Heart left ventricle (tissue), 16 donors: ENCODE data around the gene RABGGTA. TPM values are rescaled to one million over a fixed set of nuclear protein-coding genes. Genes with fewer than 3 reads are reported as not detected.

Experiments
- ATAC-seq, 4 donors: fragments of 200-7000 bp; cut with Tn5 transposase; one replicate each; pipeline ENCODE4 v1.9.1; 2020 to 2022; ENCODE audit warnings: moderate library complexity in 4 of 4, mild to moderate bottlenecking in 3 of 4, moderate number of reproducible peaks in 1 of 4
- DNase-seq, 5 donors: peaks; one replicate each; pipeline ENCODE4 v3.0.0-alpha.2; 2020
- H3K27ac ChIP-seq, 12 donors: fragments of 200-600 bp; sonication (generic) in 4 of 12; one replicate each; pipeline versions ENCODE4 v1.5.0 to v1.8.0; 2016 to 2022; ENCODE audit warnings: mild to moderate bottlenecking in 2 of 12
- H3K27me3 ChIP-seq, 9 donors: fragments of 200-600 bp; sonication (generic) in 2 of 9; one replicate each; pipeline versions ENCODE4 v1.5.1 to v1.8.0; 2016 to 2022; ENCODE audit warnings: mild to moderate bottlenecking in 3 of 9
- H3K36me3 ChIP-seq, 9 donors: fragments of 200-600 bp; sonication (generic) in 2 of 9; one replicate each; pipeline versions ENCODE4 v1.5.0 to v1.8.0; 2018 to 2022; ENCODE audit warnings: mild to moderate bottlenecking in 2 of 9
- H3K4me1 ChIP-seq, 12 donors: fragments of 200-600 bp; sonication (generic) in 4 of 12; one replicate each; pipeline versions ENCODE4 v1.5.0 to v1.8.0; 2016 to 2022; ENCODE audit warnings: mild to moderate bottlenecking in 3 of 12
- H3K4me3 ChIP-seq, 12 donors: fragments of 200-600 bp; sonication (generic) in 4 of 12; one replicate each; pipeline versions ENCODE4 v1.5.0 to v1.8.0; 2017 to 2022; ENCODE audit warnings: mild to moderate bottlenecking in 9 of 12, moderate library complexity in 4 of 12
- H3K9me3 ChIP-seq, 12 donors: fragments of 200-600 bp; sonication (generic) in 4 of 12; one replicate each; pipeline versions ENCODE4 v1.5.0 to v1.8.0; 2016 to 2022; ENCODE audit warnings: mild to moderate bottlenecking in 1 of 12
- CTCF ChIP-seq, 12 donors: fragments of 200-600 bp; sonication (generic) in 4 of 12; IDR thresholded peaks; one replicate each; pipeline versions ENCODE4 v1.5.0 to v1.8.0; 2018 to 2022; ENCODE audit warnings: antibody characterized with exemption in 12 of 12, mild to moderate bottlenecking in 5 of 12
- POLR2A ChIP-seq, 2 donors: fragments of 450-650 bp; IDR thresholded peaks; one replicate each; pipeline ENCODE4 v1.6.1; 2017; ENCODE audit warnings: antibody characterized with exemption in 2 of 2, mild to moderate bottlenecking in 2 of 2, moderate library complexity in 2 of 2
- WGBS, 4 donors: extraction: QIAGEN DNeasy Blood & Tissue Kit in 2 of 4; methylation state at CpG; one replicate each; pipeline versions ENCODE4 v1.1.5 to v1.1.7; 2013 to 2018; 5-methylcytosine and 5-hydroxymethylcytosine counted together
- intact Hi-C, 10 donors: fragments of 100-400 bp; cut with DNase I; formaldehyde crosslinking; loops; one replicate each; pipeline versions ENCODE4 v1.11.1 to v1.14.2; 2022
- polyA plus RNA-seq, 2 donors: library from polyadenylated mRNA; stranded (reverse); fragments of 200-250 nt; gene quantifications; one replicate each; pipeline ENCODE4 v1.2.3, GENCODE V29; 2013
- total RNA-seq, 9 donors: library from RNA; depleted of rRNA in 2 of 9; stranded (reverse); fragments of >200 nt in 2 of 9; fragmentation: NEBNext Ultra II Directional in 3 of 9; extraction: Animal tissue kit (Norgen Biotek cat#: 25700) in 3 of 9; gene quantifications; one replicate each; pipeline versions ENCODE4 v1.1.0 to v1.2.4, GENCODE V29; 2016 to 2023
- donor health status: ischemic (EF 13 %, LVEDD 7.1; RV severe dilation, severe dysfunction).
- donor health status: healthy with polysubstance abuse.
- donor health status: DM: no; HTN: yes; CAD: no.
- donor health status: DM: no; HTN: no; CAD: no.
- donor health status: ischemic (EF 25% LVEDD 6.9; RV normal size, moderate dysfunction).
- donor health status: ischemic (EF 25% LVEDD 5.7; RV mildly dilated, moderate dysfunction).
- donor health status: healthy.
- donor health status: DM: yes; HTN: yes; CAD: no.
- donor health status: ischemic (EF 35%, LVEDD 5.7; RV mildly dilated, moderate dysfunction).
- donor health status: nonischemic (EF 11% LVEDD 7.7; RV severe dilation, severe dysfunction).
- donor health status: DM: yes; HTN: yes; CAD: no.
- donor health status: PGD.
- donor health status: ischemic (EF 29% LVEDD 5.4; RV normal size, mild dysfunction).
- donor health status: nonischemic (EF 23%, LVEDD 6.1; RV moderate dilation, normal function).

RABGGTA gene
- total and polyA plus RNA-seq, 11 donors: 18.8 to 33.1 (median 26.7) TPM

GRCh38 chr14:24300326-24300980 lies 29.1 kb upstream of the RABGGTA start:
- intact Hi-C loops: no loop called here
- 28 to 33% (median 29%) methylated on average over 16 of the region's 16 CpGs for WGBS, 4 donors
- ATAC-seq: no peak
- TF ChIP-seq POLR2A (IDR thresholded peaks at IDR 0.05) (no peak), CTCF (IDR thresholded peaks at IDR 0.05) (no peak)
- Histone ChIP-seq H3K27ac (peak overlapping the region; percentile 1 to 91 (median 80)), H3K4me3 (peak overlapping the region; percentile 75 to 99 (median 95)), H3K9me3 (no peaks in the 10 kb centered on the region), H3K4me1 (peaks cover 0 to 40% (median 24%) of the 10 kb centered on the region in 12 donors), H3K36me3 (peaks cover 0 to 57% (median 52%) of the 10 kb centered on the region in 9 donors), H3K27me3 (no peaks in the 10 kb centered on the region)
- DNase-seq: no peak

GRCh38 chr14:24299255-24300191 lies 28.1 kb upstream of the RABGGTA start, which contains the start of the genes DHRS1 and NOP9:
Gene DHRS1, minus strand, starts transcription at chr14:24299780. Its CDS starts 674 bp downstream, at chr14:24299106.
Gene NOP9, plus strand, starts transcription at chr14:24299850. Its CDS starts 105 bp downstream, at chr14:24299955.
- 0 to 6% (median 0%) methylated on average over 3 to 75 of the region's 75 CpGs for WGBS, 4 donors
- H3K36me3 ChIP-seq: peaks cover 0 to 57% (median 48%) of the 10 kb centered on the region in 9 donors
- peak within 1 kb of the TSS; percentile 75 to 99 (median 95) for H3K4me3 ChIP-seq
- intact Hi-C loops: loop anchor here in 3 of 10 donors (1.0 to 5.0 kb wide), 3 partner anchors 28 to 242 kb away; partner anchors contain the start of genes TINF2 (in 2 of the 3) and RABGGTA (in 1 of the 3)
- no peaks in the 10 kb centered on the region for H3K27me3 ChIP-seq
- DNase-seq: peak; percentile 90 to 96 (median 92)
- ATAC-seq: peak; percentile 83 to 94 (median 92)
- peak within 1 kb of the TSS; percentile 1 to 91 (median 80) for H3K27ac ChIP-seq
- H3K9me3 ChIP-seq: no peaks in the 10 kb centered on the region
- H3K4me1 ChIP-seq: peaks cover 0 to 40% (median 24%) of the 10 kb centered on the region in 12 donors
- TF ChIP-seq CTCF (IDR thresholded peaks at IDR 0.05): no peak
- peak in 1 of 2 donors; percentile 55 for TF ChIP-seq POLR2A (IDR thresholded peaks at IDR 0.05)

- DNase-seq (peak in 1 of 5 donors; percentile 44), ATAC-seq (peak in 3 of 4 donors; percentile 9 to 18 (median 17))
- intact Hi-C loops: loop anchor here in 3 of 10 donors (1.0 to 5.0 kb wide), 3 partner anchors 28 to 242 kb away; partner anchors contain the start of genes TINF2 (in 2 of the 3) and RABGGTA (in 1 of the 3)
- H3K4me3 ChIP-seq: peak overlapping the region; percentile 75 to 99 (median 95)
- H3K27me3 ChIP-seq: no peaks in the 10 kb centered on the region
- H3K36me3 ChIP-seq: peaks cover 0 to 52% (median 41%) of the 10 kb centered on the region in 9 donors
- TF ChIP-seq CTCF (IDR thresholded peaks at IDR 0.05) (no peak), POLR2A (IDR thresholded peaks at IDR 0.05) (no peak)
- 44 to 59% (median 47%) methylated on average over 7 of the region's 7 CpGs for WGBS, 4 donors
- no peaks in the 10 kb centered on the region for H3K9me3 ChIP-seq
- H3K4me1 ChIP-seq: peaks cover 0 to 40% (median 24%) of the 10 kb centered on the region in 12 donors
- peak overlapping the region in 9 of 12 donors; percentile 76 to 91 (median 81) for H3K27ac ChIP-seq
Observed at GRCh38 chr14:24298892-24299254, 27.5 kb upstream of the RABGGTA start.
